Measurements from ENCODE around the gene BUB1. TPM values are rescaled to one million over a fixed set of nuclear protein-coding genes. Genes with fewer than 3 reads are reported as not detected.

Gene BUB1
- total and polyA plus RNA-seq, 9 of the 15 experiments (the other 6 are each of a cell fraction or from before 2014, with no cell fraction given), result 73.4 to 247 (median 118) TPM

GRCh38 chr2:110680709-110681108 lies 2.8 kb upstream of the BUB1 start:
- DNase-seq (ENCODE audit: extremely low read depth in 1 of 4, low spot score in 3 of 4), result no peak
- H4K20me1 ChIP-seq (replicated peaks; ENCODE audit: control insufficient read depth, insufficient read depth, low read length), result no peaks in the 10 kb centered on the region
- CTCF ChIA-PET (ENCODE audit: low intra/inter-chr PET ratio), result no interaction called here
- TF ChIP-seq TEAD4 (IDR thresholded peaks at IDR 0.05; ENCODE audit: low read length), result no peak
- TF ChIP-seq TEAD4 (CRISPR knock-in tag; IDR thresholded peaks at IDR 0.05; ENCODE audit: borderline replicate concordance), result no peak
- TF ChIP-seq PRPF4 (IDR thresholded peaks at IDR 0.05; ENCODE audit: insufficient read depth, low read depth, low read length, poor library complexity, severe bottlenecking), result no peak
- TF ChIP-seq TOE1 (IDR thresholded peaks at IDR 0.05; ENCODE audit: borderline replicate concordance), result no peak
- no peak for TF ChIP-seq TOE1 (CRISPR knock-in tag; IDR thresholded peaks at IDR 0.05; ENCODE audit: borderline replicate concordance, low read depth)
- H3K79me2 ChIP-seq (ENCODE audit: control insufficient read depth, insufficient read depth, low read length), result peaks cover 32% of the 10 kb centered on the region
- H3K4me2 ChIP-seq (ENCODE audit: insufficient read depth, low read length), result no peak overlapping the region
- POLR2A ChIA-PET, result interaction anchor here (1.3 to 3.2 kb wide), 2 partner anchors 8 to 9 kb away, joined by 3 to 14 read pairs; no protein-coding TSS in a partner anchor
- no peaks in the 10 kb centered on the region for H3K27me3 ChIP-seq (ENCODE audit: control insufficient read depth in 2 of 2, insufficient read depth in 2 of 2, low read length in 2 of 2)
- no peak overlapping the region for H3K27ac ChIP-seq (ENCODE audit: extremely low read depth, low read depth, low read length)
- peaks cover 8% of the 10 kb centered on the region for H3K36me3 ChIP-seq (ENCODE audit: control insufficient read depth, insufficient read depth, low read length)
- no peak for ATAC-seq
- no peak overlapping the region for H3K4me3 ChIP-seq
- intact Hi-C loops (cut with micrococcal nuclease), result no loop called here
- no peak overlapping the region for H2AFZ ChIP-seq (ENCODE audit: low read depth, low read length)
- FAIRE-seq, result no peak
- in situ Hi-C loops (cut with MboI), result no loop called here
- peaks cover 9 to 20% of the 10 kb centered on the region in 2 experiments for H3K4me1 ChIP-seq (replicated peaks in 1 of 2; ENCODE audit: control insufficient read depth in 2 of 2, insufficient read depth in 2 of 2, low read length in 2 of 2)
- no peak overlapping the region for H3K9ac ChIP-seq (ENCODE audit: insufficient read depth in 1 of 2, low read depth in 2 of 2, low read length in 2 of 2)
- no peaks in the 10 kb centered on the region for H3K9me3 ChIP-seq (replicated peaks; ENCODE audit: control insufficient read depth, insufficient read depth, low read depth, low read length)
- no TSS peak for BruUV-seq (replicated peaks)
- 92% methylated on average over 7 of the region's 7 CpGs for WGBS (ENCODE audit: insufficient coverage, low coverage, missing lambda C conversion rate)
- no peaks in the 10 kb centered on the region for H3K9me1 ChIP-seq (ENCODE audit: control insufficient read depth, insufficient read depth, low read length)

GRCh38 chr2:110679865-110680264 lies 2.0 kb upstream of the BUB1 start:
- Histone ChIP-seq H3K9ac (ENCODE audit: insufficient read depth in 1 of 2, low read depth in 2 of 2, low read length in 2 of 2) (peak overlapping the region; percentile 87 to 99), H3K36me3 (ENCODE audit: control insufficient read depth, insufficient read depth, low read length) (peaks cover 14% of the 10 kb centered on the region), H4K20me1 (replicated peaks; ENCODE audit: control insufficient read depth, insufficient read depth, low read length) (peaks cover 3% of the 10 kb centered on the region; the same call in 1 of the 2 replicates), H3K9me1 (ENCODE audit: control insufficient read depth, insufficient read depth, low read length) (no peaks in the 10 kb centered on the region), H3K27ac (ENCODE audit: extremely low read depth, low read depth, low read length) (peak overlapping the region; percentile 99), H3K9me3 (replicated peaks; ENCODE audit: control insufficient read depth, insufficient read depth, low read depth, low read length) (no peaks in the 10 kb centered on the region), H3K4me2 (ENCODE audit: insufficient read depth, low read length) (peak overlapping the region; percentile 54), H3K4me3 (no peak overlapping the region), H3K4me1 (replicated peaks in 1 of 2; ENCODE audit: control insufficient read depth in 2 of 2, insufficient read depth in 2 of 2, low read length in 2 of 2) (peaks cover 13 to 25% of the 10 kb centered on the region in 2 experiments), H3K79me2 (ENCODE audit: control insufficient read depth, insufficient read depth, low read length) (peaks cover 40% of the 10 kb centered on the region), H2AFZ (ENCODE audit: low read depth, low read length) (peak overlapping the region; percentile 60), H3K27me3 (ENCODE audit: control insufficient read depth in 2 of 2, insufficient read depth in 2 of 2, low read length in 2 of 2) (no peaks in the 10 kb centered on the region)
- 69% methylated on average over 11 of the region's 12 CpGs for WGBS (ENCODE audit: insufficient coverage, low coverage, missing lambda C conversion rate)
- in situ Hi-C loops (cut with MboI), result no loop called here
- no TSS peak for BruUV-seq (replicated peaks)
- TF ChIP-seq ZKSCAN1 (IDR thresholded peaks at IDR 0.05; ENCODE audit: low read depth, low read length) (0 out of 2 replicates have a peak, but pooled peaks have one; percentile 27), ZNF592 (IDR thresholded peaks at IDR 0.05) (0 out of 2 replicates have a peak, but pooled peaks have one; percentile 29), FUS (optimal IDR thresholded peaks at IDR 0.05; ENCODE audit: low read depth, low read length) (no peak), L3MBTL2 (IDR thresholded peaks at IDR 0.05) (peak; percentile 48; the same call in 1 of the 2 replicates), ZNF431 (CRISPR knock-in tag; IDR thresholded peaks at IDR 0.05) (no peak)
- no peak for DNase-seq (ENCODE audit: extremely low read depth in 1 of 4, low spot score in 3 of 4)
- no peak for FAIRE-seq
- intact Hi-C loops (cut with micrococcal nuclease), result loop anchor here (2.0 to 5.0 kb wide), 2 partner anchors 15 to 77 kb away; no protein-coding TSS in a partner anchor
- POLR2A ChIA-PET, result interaction anchor here (0.7 to 3.2 kb wide), 8 partner anchors 8 to 1571 kb away, joined by 3 to 14 read pairs (median 4); no protein-coding TSS in a partner anchor
- no peak for ATAC-seq
- CTCF ChIA-PET (ENCODE audit: low intra/inter-chr PET ratio), result no interaction called here

Data from K562 (cell line).